Measurements from ENCODE around the gene EBF3. TPM values are rescaled to one million over a fixed set of nuclear protein-coding genes. Genes with fewer than 3 reads are reported as not detected.
A peak's percentile ranks its signal among the peaks of the same experiment; 100 is the strongest.

The EBF3 gene
- total RNA-seq, 1 donor from 2014 or later: 0.40 TPM

DNA sequence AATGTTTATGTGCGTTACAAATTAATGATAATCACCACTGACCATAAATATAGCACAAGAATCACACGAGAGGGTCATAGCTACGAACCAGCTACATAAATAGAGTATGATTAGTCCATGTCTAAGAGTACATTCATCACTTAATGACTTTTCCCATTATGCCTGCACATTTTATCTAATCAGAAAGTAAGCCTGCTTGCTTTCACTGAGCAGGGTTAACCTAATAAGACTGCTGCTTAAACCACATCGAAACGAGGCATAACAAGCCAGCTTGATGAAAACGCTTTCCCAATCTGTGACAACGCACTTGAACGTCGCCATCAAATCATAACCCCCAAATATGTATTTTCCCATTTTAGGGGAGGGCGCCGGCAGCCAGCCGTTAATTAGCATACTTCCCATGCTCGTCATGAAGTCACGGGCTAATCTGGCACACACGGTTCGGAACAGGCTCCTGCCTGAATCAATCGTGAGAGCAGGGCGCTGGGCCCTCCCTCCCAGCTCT is 71.5 kb downstream of the EBF3 start:
- DNase-seq (ENCODE audit: low read depth in 2 of 2): no peak

DNA sequence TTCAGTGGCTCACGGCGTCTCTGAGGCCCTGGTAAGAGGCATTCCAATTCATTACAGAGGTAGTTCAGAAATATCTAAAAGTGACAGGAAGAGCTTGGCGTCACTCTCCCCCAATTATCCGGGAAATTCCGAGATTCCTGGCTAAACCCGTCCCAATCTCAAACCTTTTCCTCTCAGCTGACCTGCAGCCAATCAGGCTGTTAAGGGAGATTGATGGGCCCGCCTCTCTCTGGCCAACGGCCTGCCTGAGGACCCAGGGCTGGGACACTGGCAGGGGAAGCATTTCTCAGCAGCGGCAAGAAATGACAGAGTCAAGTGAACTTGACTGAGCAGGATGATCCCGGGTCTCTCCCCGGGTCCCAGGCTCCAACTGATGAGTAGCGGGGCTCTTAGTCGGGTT is 72.3 kb downstream of the EBF3 start:
- no peak for DNase-seq (ENCODE audit: low read depth in 2 of 2)

DNA sequence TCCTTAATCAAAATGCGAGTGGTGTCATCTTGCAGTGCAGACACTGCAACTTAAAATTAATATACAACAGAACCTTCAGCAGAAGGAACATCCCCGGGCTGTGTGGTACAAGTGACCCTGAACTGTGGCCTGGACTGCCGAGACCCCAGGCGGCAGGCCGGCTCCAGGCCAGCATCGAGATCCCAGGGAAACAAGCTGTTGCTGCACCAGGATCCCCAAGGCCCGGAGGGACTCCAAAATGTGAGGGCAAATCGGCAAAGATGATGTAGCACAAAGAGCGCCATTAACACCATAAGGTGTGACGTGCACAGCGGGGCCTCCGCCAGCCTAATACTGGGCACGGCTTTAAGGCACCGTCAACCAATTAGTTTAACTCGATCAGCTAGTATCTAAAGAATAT is 73.9 kb downstream of the EBF3 start:
- DNase-seq (ENCODE audit: low read depth in 2 of 2): no peak

DNA sequence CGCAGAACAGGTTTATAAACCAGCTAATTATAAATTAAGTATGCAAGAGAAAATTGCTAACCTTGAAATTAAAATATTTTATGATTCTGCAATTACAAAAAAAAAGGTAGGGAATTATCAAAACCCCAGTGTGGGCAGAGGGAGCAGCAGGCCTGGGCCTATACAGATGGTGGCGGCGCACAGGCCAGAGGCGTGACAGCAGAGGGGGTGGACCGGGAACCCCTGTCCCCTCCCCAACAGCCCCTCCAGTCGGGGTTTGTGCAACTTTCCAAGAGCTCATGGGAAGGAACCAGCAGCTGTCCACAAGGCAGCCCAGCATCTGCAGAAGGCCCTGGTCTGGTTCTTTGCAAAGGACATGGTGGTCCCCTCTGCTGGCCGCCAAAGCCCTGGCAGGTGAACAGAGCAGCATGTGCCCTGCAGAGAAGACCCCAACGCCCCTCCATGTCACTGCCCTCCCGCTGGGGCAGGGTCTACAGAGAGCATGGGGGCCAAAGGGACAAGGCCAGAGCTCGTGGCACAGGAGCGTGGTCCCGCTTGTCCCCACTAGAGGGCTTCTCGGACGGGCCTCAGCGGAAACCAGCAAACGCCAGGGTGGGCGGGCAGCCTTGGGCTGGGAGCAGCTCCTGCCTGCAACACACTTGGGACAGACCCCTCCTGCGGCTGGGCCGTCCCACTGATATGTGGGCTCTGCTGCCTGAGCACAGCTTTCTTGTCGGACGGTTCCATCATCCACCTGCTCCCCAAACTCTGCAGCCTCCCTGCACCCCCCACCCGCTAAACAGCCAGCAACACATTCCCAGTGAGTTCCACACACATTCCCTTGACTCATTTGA is 75.1 kb downstream of the EBF3 start:
- DNase-seq (ENCODE audit: low read depth in 2 of 2): peak; percentile 2 to 29

DNA sequence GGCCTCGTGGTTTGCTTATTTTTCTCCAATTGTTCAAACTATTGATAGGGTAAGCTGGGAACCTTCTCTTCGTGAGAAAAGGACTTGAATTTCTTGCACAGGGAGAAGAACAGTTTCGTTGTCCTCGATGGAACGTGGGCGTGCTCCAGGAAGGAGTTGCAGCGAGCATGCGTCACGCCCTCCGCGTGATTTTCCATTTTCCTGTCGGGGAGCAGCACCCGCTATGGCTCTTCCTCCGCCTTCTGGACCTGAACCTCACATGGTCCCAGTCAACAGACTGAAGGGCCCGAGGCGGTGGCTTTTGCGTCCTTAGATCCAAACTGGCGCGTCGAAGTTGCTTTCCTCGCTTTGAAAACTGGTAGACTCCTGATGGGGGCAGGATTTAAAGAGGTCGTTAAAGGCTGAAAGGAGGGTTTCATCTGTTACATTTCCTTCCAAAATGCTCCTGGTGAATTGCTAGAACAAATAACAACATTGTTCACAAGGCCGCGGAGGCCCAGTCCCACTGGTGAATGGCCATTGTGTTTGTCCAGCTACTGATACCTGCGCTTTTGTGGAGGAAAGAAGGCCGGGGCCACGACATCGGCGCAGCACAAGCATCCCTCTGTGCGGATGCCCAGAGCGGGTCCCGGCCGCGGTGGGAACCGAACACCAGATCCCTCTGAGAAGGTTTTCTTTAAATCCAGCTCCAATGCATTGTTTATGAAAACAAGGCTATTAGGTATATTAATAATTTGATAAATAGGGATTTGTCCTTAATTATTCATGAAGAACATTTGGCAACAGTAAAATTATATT is 75.9 kb downstream of the EBF3 start:
- no peak for DNase-seq (ENCODE audit: low read depth in 2 of 2)

DNA sequence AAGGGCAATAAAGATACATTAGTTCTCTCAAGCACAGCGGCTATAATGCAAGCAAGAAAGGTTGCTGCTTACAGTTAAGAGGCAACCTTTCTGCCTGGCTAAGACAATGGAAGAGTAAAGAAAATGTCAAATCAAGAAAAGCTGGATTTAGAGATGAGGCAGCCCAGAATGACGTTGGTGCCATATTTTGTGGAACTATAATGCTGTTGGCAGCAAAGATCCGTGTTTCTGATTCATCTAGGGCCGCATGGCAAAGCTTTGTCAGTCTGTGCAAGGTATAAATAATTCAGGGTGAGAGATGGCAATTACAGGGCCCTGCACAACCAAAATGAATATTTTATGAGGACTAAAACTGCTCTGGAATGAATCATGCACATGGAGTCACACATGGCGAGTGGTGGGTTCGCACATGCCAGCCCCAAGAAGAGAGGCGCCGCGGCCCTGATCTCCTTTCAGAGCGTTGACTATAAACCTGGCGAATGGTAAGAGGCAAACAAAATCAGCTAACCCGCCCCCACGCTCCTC is 76.6 kb downstream of the EBF3 start:
- DNase-seq (ENCODE audit: low read depth in 2 of 2): no peak

DNA sequence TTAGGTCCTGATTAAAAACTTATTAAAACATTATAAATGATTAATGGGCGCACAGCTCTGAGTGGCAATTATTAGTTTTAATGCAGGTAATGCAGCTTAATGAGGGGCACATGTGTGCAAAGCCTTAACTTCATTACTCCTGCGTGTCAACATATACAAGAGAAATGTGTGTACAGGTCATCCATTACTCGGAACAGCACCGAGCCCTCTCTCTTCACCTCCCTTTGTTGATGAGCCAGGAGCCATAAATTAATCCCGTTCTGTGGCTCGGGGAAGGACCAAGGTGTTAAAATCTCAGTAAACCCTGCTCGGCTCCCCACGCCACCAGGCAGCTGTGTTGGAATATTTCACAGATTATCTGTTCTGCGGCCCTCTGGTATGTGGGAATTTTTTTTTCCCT is 77.8 kb downstream of the EBF3 start:
- no peak for DNase-seq (ENCODE audit: low read depth in 2 of 2)

DNA sequence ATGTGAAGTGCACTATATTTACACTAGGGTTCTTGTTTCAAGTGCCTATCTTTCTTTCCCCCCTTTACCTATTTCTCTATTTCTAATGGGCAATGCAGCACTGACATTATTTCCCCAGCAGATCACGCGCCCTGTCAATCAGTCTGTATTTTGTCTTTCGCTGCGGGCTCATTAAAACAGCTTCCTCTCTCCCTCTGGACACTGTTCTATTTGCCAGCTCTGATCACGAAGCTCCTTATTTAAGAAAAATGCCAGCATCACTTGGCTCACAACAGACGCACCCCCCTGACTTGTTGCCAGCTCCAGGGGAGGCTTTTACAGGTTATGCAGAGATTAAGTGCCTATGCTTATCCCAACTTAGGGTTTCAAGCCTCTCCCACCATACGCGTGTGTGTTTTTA is 78.5 kb downstream of the EBF3 start:
- no peak for DNase-seq (ENCODE audit: low read depth in 2 of 2)

DNA sequence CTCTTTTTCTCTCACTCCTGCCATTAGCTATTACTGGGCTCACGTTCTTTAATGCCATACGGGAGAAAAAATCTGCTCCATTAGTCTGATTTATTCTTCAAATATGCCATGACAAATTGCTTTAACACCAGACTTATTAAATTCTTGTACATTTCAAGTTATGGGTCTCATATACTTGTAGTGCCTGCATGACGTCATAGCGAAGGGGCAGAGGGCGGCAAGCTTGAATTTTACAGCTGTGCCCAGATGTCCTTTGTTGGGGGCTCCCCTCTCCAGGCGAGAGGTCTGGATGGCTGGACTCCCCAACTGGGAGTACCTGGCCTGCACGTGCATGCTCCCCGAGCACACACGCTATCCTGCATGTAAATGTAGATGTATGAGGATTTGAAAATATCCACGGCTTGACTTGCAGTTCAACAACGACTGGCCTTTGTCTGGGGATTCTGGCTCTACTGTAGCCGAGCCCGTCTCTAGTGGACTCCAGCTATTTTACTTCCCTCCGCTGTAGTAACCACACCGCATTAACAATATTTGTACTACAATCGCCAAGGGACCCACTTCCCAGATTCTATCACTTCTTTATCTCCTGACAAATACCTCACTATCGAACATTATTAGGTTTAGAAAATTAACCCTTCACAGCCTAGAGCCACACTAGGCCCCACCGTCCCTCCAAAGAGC is 79.5 kb downstream of the EBF3 start:
- no peak for DNase-seq (ENCODE audit: low read depth in 2 of 2)

DNA sequence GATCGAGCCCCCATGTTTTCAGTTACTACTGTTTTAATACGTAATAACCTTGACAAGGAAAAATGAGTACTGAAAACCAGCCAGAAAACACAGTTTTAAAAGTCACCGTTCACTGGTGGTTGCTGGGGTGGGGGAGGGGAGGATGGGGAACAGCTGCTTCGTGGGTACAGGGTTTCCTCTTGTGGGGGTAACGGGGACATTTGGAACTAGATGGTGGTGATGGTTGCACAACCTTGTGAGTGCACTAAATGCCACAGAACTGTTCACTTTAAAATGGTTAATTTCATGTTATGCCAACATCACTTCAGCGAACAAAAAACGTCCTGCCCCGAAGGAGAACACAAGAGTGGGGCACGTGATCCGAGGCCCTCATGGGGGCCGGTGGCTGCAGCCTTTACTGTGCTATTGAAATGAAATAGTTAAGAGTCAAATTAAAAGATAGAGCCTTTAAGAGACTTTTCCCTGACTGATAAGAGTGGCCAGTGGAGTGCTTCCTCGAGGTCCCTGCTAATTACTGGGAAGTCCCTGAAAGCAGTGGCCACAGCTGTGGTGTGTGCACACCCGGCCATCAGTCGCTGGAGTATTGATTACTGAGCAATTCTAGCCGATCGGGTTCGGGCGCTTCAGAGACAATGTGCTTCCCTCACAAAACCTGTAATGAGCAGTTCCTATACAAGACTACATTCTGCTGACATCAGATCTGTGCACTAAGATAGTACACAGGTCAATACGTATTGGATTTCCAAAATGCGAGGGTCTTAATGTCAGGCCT is 80.3 kb downstream of the EBF3 start:
- DNase-seq (ENCODE audit: low read depth in 2 of 2): no peak

DNA sequence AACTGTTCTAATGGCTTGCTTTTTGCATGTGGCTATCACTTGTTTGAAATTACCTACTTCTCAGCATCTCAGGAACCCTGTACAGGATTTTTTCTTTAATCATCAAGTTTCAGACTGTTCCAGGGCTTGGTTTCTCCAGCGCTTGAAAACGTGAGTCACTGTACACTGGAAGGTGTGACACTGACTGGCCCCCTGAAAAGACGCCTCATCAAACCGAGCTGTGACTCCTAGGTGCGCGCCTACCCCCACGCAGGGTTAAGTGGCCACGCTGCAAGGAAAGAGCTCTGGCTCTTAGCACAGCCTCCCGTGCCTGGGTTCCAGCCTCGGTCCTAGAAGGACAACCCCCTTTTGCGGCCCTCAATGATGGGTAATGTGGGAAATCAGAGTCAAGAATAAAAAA is 81.0 kb downstream of the EBF3 start:
- DNase-seq (ENCODE audit: low read depth in 2 of 2): no peak

DNA sequence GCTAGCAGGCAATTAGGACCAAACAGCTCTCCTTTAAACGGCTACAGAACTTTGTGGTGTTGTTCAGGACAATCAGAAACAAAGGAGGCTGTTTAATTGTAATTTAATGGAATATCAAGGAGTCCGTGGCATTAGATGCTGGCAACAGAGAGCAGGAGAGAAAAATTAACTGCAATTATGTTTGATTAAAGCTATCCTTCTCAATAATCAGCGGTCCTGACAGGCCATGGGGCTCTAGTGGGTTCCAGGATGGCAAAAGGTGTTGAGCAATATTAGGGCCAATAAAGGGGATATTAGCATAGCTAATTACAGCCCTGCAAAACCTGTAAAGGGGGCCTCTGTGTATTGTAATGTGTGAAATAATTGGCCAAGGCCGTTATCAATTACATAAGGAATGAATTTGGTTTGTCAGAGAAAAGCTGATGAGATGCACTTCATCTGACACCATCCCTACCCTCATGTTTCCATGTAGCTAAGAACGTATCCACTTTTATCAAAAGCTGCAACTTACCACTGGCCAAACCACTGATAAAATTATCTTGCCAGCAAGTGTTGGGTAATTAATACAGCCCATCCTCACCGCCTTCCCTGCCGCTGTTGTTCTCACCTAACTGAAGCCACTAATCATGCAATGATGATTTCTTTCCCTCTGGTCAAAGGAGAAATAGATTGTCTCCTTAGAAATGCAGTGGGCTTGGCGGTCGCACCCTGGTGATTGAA is 81.6 kb downstream of the EBF3 start:
- DNase-seq (ENCODE audit: low read depth in 2 of 2): no peak

DNA sequence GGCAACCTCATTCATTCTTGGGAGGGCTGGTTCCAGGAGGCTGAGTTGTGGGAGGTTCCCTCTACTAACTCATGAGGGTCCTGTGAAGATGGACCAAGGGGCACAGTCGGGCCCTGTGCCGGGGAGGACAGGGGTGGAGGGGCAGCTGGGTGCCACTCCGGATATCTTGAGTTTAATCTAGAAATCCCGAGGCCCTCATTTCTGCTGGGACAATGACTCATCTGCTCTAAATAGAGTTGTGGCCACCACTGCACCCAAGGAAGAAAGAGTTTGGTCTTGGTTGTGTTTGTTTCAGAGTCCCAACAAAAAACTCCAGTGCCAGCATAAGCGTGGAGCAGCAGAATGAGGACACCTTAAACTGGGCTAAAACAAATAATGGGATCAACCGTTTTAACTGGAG is 82.4 kb downstream of the EBF3 start:
- DNase-seq (ENCODE audit: low read depth in 2 of 2): no peak

DNA sequence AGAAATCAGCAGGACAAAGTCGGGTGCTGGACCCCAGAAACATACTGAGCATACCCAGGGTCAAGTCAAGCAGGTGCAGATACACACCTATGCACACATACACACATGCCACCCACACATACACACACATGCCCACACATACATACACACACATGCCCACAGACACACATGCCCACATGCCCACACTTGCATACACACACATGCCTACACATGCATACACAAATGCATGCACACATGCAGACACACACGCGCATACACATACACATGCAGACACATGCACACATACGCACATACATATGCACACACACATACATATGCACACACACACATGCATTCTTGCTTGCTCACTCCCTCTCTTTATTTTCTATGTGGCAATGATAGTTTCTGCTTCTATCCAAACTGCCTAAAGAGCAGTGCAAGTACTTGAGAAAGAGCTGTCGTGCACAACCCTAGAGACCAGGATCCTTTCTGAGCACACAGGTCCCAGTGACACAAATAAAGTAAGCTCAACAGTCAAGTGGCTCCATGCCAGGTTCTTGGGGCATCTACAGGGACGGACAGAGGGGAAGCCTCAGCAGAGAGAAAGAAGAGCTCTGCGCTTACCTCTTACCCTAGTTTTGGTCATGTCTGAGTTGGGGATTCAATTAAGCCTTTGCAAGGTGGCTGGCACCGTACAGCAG is 83.7 kb downstream of the EBF3 start:
- no peak for DNase-seq (ENCODE audit: low read depth in 2 of 2)

DNA sequence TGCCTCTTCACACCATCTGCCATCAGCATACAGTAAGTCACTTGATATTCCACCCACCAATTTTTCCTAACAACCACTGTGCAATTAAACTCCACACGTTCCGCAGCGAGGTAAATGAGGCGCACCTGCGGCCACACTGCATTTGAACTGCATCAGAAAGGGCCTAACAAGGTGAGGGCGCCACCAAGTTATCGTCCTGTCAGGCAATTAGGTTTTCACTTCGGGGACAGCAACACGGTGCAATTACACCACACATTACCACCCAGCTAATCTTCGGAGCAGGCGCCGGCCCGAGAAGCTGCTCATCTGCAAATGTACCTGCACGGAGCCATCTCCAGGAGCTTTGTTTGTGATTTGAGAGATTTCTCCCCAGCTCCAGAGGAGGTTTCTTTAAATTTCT is 84.4 kb downstream of the EBF3 start:
- no peak for DNase-seq (ENCODE audit: low read depth in 2 of 2)

DNA sequence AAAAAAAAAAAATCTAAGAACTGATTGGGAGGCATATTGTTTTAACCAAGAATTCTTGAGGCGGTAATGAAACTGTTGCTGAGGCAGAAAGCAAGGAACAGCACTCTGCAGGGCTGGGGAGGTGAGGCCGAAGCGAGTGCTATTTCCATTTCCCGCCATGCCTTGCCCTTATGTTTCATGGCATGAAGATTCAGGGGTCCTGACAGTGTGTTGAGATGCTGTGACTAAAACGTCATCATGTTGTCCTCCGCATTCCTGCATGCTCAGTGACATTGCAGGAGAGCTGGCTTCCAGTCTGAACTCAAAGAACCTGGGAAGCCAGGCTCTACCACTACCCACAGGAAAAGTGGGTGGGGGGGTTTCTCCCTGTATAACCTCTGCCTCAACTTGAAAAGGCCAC is 85.2 kb downstream of the EBF3 start:
- DNase-seq (ENCODE audit: low read depth in 2 of 2): no peak

DNA sequence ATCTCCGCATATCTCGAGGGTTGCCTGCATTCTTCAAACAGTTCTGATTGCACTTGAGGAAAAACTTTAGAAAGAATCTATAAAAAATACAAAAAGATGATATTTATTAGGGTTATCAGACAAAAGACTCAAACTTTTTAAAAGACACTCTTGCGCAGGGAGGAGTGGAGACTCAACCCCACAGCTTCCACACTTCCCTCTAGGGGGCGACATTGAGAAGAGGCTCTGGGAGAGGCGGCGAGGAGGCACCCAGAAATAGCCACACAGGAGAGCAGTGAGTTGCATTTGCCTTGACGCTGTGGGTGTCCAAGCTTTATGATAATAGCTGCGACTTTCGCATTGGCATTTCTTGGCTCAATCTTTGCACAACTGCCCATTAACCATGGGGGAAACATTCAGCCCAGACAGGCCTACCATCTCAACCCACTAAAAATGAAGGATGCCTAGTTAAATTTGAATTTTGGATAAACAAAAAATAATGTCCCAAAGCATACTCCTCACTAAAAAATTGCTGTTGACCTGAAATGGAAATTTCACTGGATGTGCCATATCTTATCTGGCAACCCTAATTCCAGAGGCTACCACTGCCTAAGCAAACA is 86.2 kb downstream of the EBF3 start:
- DNase-seq (ENCODE audit: low read depth in 2 of 2): no peak

DNA sequence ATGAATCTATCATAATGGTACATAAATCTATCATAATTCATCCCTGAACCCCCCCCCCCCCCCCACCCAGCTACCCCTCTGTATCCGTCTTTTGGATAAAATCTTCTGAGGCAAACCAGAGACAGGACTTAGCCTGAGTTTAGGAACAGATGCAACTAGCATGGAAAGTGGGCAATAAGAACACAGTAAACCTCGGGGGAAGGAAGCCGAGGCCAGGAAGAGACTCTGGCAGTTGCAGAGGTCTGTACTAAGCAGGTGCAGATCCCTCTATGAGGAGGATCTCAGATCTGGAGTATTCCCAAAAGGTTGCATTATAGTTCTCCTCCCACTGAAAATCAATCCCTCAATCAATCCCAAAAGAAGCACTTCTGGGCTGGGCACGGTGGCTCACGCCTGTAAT is 87.2 kb downstream of the EBF3 start:
- DNase-seq (ENCODE audit: low read depth in 2 of 2): no peak

DNA sequence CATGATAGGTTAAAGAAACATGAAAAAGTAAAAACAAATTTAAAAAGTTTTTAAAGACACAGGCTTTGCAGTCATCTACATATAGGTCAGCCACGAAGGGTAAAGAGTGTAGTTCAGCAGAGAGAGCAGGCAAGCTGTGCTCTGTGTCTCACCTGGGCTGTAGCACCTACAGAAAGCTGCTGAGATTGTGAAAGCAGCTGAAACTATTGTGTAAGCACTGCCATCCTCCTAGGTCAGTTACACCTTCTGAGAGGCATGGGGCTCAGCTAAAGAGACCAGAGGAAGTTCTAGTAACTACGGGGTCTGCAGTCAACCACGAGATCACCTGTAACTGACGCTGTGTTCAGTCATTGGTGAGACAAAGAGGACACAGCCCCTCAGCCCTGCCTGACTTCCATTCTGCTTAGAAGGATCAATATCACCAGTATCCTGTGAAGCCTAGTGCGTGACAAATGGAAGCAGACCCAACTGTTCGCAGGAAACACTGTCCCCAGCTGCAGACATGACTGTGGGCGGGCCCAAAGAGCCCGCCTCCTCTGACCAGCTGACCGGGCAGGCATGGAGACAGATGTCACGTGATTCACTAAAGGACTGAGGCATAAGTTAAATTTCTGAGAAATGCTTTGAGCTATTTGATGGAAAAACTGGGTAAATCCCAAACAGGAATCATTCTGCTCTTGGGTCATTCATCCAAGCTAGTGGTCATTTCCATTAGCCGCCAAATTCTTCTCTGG is 87.9 kb downstream of the EBF3 start:
- DNase-seq (ENCODE audit: low read depth in 2 of 2): no peak
